H9 (cell line): ENCODE results near the gene VIPR2. TPM values are rescaled to one million over a fixed set of nuclear protein-coding genes. Genes with fewer than 3 reads are reported as not detected.

ENCODE experiments used
- DNase-seq: peaks from one replicate; pipeline ENCODE4 v3.0.0-alpha.2; 2017
- H2AFZ ChIP-seq: one replicate; pipeline ENCODE4 v1.6.1; 2013; ENCODE audit warnings: mild to moderate bottlenecking, low read length, control low read depth, moderate library complexity
- H2AK5ac ChIP-seq: 2 replicates; pipeline ENCODE4 v1.6.1; 2013; ENCODE audit warnings: low read length, control low read depth, mixed read lengths; ENCODE audit not compliant: insufficient read length
- H2BK120ac ChIP-seq: one replicate; pipeline ENCODE4 v1.6.1; 2013; ENCODE audit warnings: low read depth, mild to moderate bottlenecking, low read length, control low read depth, inconsistent platforms; ENCODE audit not compliant: poor library complexity, severe bottlenecking
- H2BK12ac ChIP-seq: 2 replicates; pipeline ENCODE4 v1.6.1; 2013; ENCODE audit warnings: low read length, control low read depth, mixed read lengths, low read depth; ENCODE audit not compliant: insufficient read length
- H2BK15ac ChIP-seq: 2 replicates; pipeline ENCODE4 v1.6.1; 2013; ENCODE audit warnings: low read depth, low read length, control low read depth
- H2BK20ac ChIP-seq: one replicate; pipeline ENCODE4 v1.6.1; 2013; ENCODE audit warnings: low read depth, mild to moderate bottlenecking, low read length, control low read depth, inconsistent platforms; ENCODE audit not compliant: poor library complexity, severe bottlenecking
- H2BK5ac ChIP-seq: 2 replicates; pipeline ENCODE4 v1.6.1; 2013; ENCODE audit warnings: low read length, control low read depth, mixed read lengths; ENCODE audit not compliant: insufficient read length
- H3K14ac ChIP-seq: 2 replicates; pipeline ENCODE4 v1.6.1; 2013; ENCODE audit warnings: low read length, control low read depth; ENCODE audit not compliant: insufficient read depth
- H3K18ac ChIP-seq: 2 replicates; pipeline ENCODE4 v1.6.1; 2013; ENCODE audit warnings: low read depth, mild to moderate bottlenecking, mixed read lengths, low read length, control low read depth; ENCODE audit not compliant: insufficient read length
- H3K23ac ChIP-seq: 2 replicates; pipeline ENCODE4 v1.6.1; 2013; ENCODE audit warnings: low read length, control low read depth, mixed read lengths, low read depth; ENCODE audit not compliant: insufficient read length
- H3K23me2 ChIP-seq: 2 replicates; pipeline ENCODE4 v1.6.1; 2013; ENCODE audit warnings: low read depth, mild to moderate bottlenecking, mixed read lengths, low read length, control low read depth; ENCODE audit not compliant: insufficient read length, poor library complexity, severe bottlenecking
- H3K27ac ChIP-seq: 2 replicates; pipeline ENCODE4 v1.5.1; 2013; ENCODE audit warnings: low read length, control low read depth, mixed read lengths, low read depth; ENCODE audit not compliant: insufficient read length
- H3K27me3 ChIP-seq: 2 replicates; pipeline ENCODE4 v1.6.1; 2013; ENCODE audit warnings: low read length, control low read depth, inconsistent platforms; ENCODE audit not compliant: insufficient read depth
- H3K4ac ChIP-seq: 2 replicates; pipeline ENCODE4 v1.6.1; 2013; ENCODE audit warnings: low read depth, mild to moderate bottlenecking, control low read depth, inconsistent platforms, low read length, moderate library complexity
- H3K4me1 ChIP-seq: 2 replicates; pipeline ENCODE4 v1.6.1; 2013; ENCODE audit warnings: low read length, control low read depth, inconsistent platforms; ENCODE audit not compliant: insufficient read depth
- H3K4me2 ChIP-seq: 2 replicates; pipeline ENCODE4 v1.6.1; 2013; ENCODE audit warnings: low read length, control low read depth, mixed read lengths; ENCODE audit not compliant: insufficient read length, insufficient read depth
- H3K56ac ChIP-seq: 2 replicates; pipeline ENCODE4 v1.6.1; 2013; ENCODE audit warnings: low read depth, mild to moderate bottlenecking, mixed read lengths, low read length, control low read depth; ENCODE audit not compliant: insufficient read length
- H3K79me1 ChIP-seq: 2 replicates; pipeline ENCODE4 v1.6.1; 2013; ENCODE audit warnings: low read depth, mild to moderate bottlenecking, moderate library complexity, low read length, control low read depth, inconsistent platforms; ENCODE audit not compliant: insufficient read depth, poor library complexity, severe bottlenecking
- H3K79me2 ChIP-seq: 2 replicates; pipeline ENCODE4 v1.6.1; 2013; ENCODE audit warnings: low read length, control low read depth, inconsistent platforms; ENCODE audit not compliant: insufficient read depth
- H3K9ac ChIP-seq: 2 replicates; pipeline ENCODE4 v1.6.1; 2013; ENCODE audit warnings: low read length, control low read depth, mixed read lengths; ENCODE audit not compliant: insufficient read length; ENCODE audit errors: extremely low read depth
- H3K9me3 ChIP-seq: one replicate; pipeline ENCODE4 v1.6.1; 2013; ENCODE audit warnings: low read depth, low read length, inconsistent platforms; ENCODE audit not compliant: control insufficient read depth
- H3T11ph ChIP-seq: one replicate; pipeline ENCODE4 v1.6.1; 2013; ENCODE audit warnings: mild to moderate bottlenecking, low read length, control low read depth, inconsistent platforms
- H4K20me1 ChIP-seq: one replicate; pipeline ENCODE4 v1.6.1; 2013; ENCODE audit not compliant: control insufficient read depth, insufficient read length, insufficient read depth
- H4K5ac ChIP-seq: 2 replicates; pipeline ENCODE4 v1.6.1; 2013; ENCODE audit warnings: low read depth, mild to moderate bottlenecking, mixed read lengths, low read length, control low read depth; ENCODE audit not compliant: insufficient read length
- H4K8ac ChIP-seq: replicated peaks from 2 replicates; pipeline ENCODE4 v1.6.1; 2013; ENCODE audit warnings: low read length, control low read depth, mixed read lengths, low read depth; ENCODE audit not compliant: insufficient read length
- H4K91ac ChIP-seq: 2 replicates; pipeline ENCODE4 v1.6.1; 2013; ENCODE audit warnings: low read depth, mild to moderate bottlenecking, moderate library complexity, mixed read lengths, low read length, control low read depth; ENCODE audit not compliant: insufficient read length
- H3K27ac Mint-ChIP-seq, 3 experiments: 2 replicates in 2 of 3; 3 replicates in 1 of 3; pipeline ENCODE4 v1.8.0; 2020 to 2021; ENCODE audit warnings: mixed read lengths in 3 of 3, mild to moderate bottlenecking in 1 of 3, moderate library complexity in 1 of 3
- H3K27me3 Mint-ChIP-seq: 2 replicates; pipeline ENCODE4 v1.8.0; 2021; ENCODE audit warnings: low read depth, mild to moderate bottlenecking, moderate library complexity, mixed read lengths
- H3K36me3 Mint-ChIP-seq, 3 experiments: 2 replicates in 2 of 3; 3 replicates in 1 of 3; pipeline ENCODE4 v1.8.0; 2020 to 2021; ENCODE audit warnings: low read depth in 3 of 3, mixed read lengths in 3 of 3; ENCODE audit not compliant: insufficient read depth in 1 of 3
- H3K4me1 Mint-ChIP-seq, 2 experiments: 2 replicates each; pipeline ENCODE4 v1.8.0; 2020; ENCODE audit warnings: mixed read lengths in 2 of 2
- H3K4me3 Mint-ChIP-seq, 2 experiments: 2 replicates in 1 of 2; 3 replicates in 1 of 2; pipeline ENCODE4 v1.8.0; 2020 to 2021; ENCODE audit warnings: mild to moderate bottlenecking in 2 of 2, mixed read lengths in 2 of 2, moderate library complexity in 1 of 2
- H3K9me3 Mint-ChIP-seq, 2 experiments: 2 replicates in 1 of 2; 3 replicates in 1 of 2; pipeline ENCODE4 v1.8.0; 2020; ENCODE audit warnings: mild to moderate bottlenecking in 2 of 2, mixed read lengths in 2 of 2, moderate library complexity in 1 of 2
- WGBS: extraction: QIAGEN DNeasy Blood & Tissue Kit; methylation state at CpG from one replicate; pipeline ENCODE4 v1.1.7; 2013; ENCODE audit warnings: missing lambda C conversion rate, low lambda C conversion rate, mixed read lengths; ENCODE audit not compliant: insufficient read length; ENCODE audit errors: extremely low coverage; 5-methylcytosine and 5-hydroxymethylcytosine counted together
- total RNA-seq: library from RNA; stranded (reverse); gene quantifications from 2 replicates; pipeline ENCODE4 v1.2.1, GENCODE V29; 2021
- TF ChIP-seq, protein P1 (sequence below): fragments of 200-600 bp; sonication (generic); conservative IDR thresholded peaks from 3 replicates; pipeline ENCODE4 v1.8.0; 2021; ENCODE audit warnings: antibody characterized with exemption, mild to moderate bottlenecking

Gene VIPR2
- total RNA-seq, 1 experiment from 2014 or later = 1.6 TPM

DNA sequence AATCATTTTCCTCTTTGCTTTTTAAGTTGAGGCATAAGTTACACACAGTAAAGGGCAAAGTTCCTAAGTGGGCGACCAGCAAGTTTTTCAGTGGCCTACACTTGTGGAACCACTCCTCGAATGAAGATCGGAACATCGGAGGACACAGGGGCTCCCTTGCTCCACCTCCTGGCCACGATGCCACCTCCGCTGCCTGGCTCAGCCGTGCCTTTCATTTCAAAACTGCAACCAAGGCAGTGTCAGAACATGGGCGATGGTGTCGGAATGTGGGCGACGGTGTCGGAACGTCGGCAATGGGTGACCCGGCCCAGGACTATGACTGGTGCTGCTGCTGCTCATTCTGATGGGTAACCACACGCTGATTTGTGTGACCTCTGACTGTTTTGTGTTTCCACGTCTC lies 9.6 kb upstream of the VIPR2 start:
- no peak overlapping the region for H4K8ac ChIP-seq
- no peak overlapping the region for H3K9ac ChIP-seq
- H3K79me1 ChIP-seq = no peaks in the 10 kb centered on the region
- no peak overlapping the region for H2BK5ac ChIP-seq
- H3K18ac ChIP-seq = no peak overlapping the region
- H3K27ac ChIP-seq = no peak overlapping the region
- Mint-ChIP-seq H3K36me3 (no peaks in the 10 kb centered on the region), H3K4me1 (peaks cover 0 to 7% of the 10 kb centered on the region in 2 experiments; a peak in 1 of 4 replicates), H3K4me3 (no peak overlapping the region), H3K27ac (no peak overlapping the region), H3K9me3 (peaks cover 0 to 27% of the 10 kb centered on the region in 2 experiments; a peak in 2 of 5 replicates), H3K27me3 (peaks cover 10% of the 10 kb centered on the region)
- H3K56ac ChIP-seq = no peak overlapping the region
- H3K4me1 ChIP-seq = no peaks in the 10 kb centered on the region
- no peak overlapping the region for H2AFZ ChIP-seq
- H3K23me2 ChIP-seq = no peaks in the 10 kb centered on the region
- H4K5ac ChIP-seq = no peak overlapping the region
- no peak overlapping the region for H2BK20ac ChIP-seq
- no peak for DNase-seq
- H3T11ph ChIP-seq = no peak overlapping the region
- H3K4ac ChIP-seq = no peak overlapping the region
- no peaks in the 10 kb centered on the region for H3K9me3 ChIP-seq
- H4K20me1 ChIP-seq = no peaks in the 10 kb centered on the region
- H3K27me3 ChIP-seq = no peaks in the 10 kb centered on the region
- H3K23ac ChIP-seq = no peak overlapping the region
- no peak overlapping the region for H2BK120ac ChIP-seq
- no peak overlapping the region for H3K14ac ChIP-seq
- H2BK15ac ChIP-seq = no peak overlapping the region
- H3K4me2 ChIP-seq = no peak overlapping the region
- H3K79me2 ChIP-seq = no peaks in the 10 kb centered on the region
- no peak overlapping the region for H2AK5ac ChIP-seq
- WGBS = no CpG with 5 or more reads among the region's 17 CpGs
- TF ChIP-seq, protein P1, sequence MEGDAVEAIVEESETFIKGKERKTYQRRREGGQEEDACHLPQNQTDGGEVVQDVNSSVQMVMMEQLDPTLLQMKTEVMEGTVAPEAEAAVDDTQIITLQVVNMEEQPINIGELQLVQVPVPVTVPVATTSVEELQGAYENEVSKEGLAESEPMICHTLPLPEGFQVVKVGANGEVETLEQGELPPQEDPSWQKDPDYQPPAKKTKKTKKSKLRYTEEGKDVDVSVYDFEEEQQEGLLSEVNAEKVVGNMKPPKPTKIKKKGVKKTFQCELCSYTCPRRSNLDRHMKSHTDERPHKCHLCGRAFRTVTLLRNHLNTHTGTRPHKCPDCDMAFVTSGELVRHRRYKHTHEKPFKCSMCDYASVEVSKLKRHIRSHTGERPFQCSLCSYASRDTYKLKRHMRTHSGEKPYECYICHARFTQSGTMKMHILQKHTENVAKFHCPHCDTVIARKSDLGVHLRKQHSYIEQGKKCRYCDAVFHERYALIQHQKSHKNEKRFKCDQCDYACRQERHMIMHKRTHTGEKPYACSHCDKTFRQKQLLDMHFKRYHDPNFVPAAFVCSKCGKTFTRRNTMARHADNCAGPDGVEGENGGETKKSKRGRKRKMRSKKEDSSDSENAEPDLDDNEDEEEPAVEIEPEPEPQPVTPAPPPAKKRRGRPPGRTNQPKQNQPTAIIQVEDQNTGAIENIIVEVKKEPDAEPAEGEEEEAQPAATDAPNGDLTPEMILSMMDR = no peak
- H2BK12ac ChIP-seq = no peak overlapping the region
- H4K91ac ChIP-seq = no peak overlapping the region
